Activated T-helper 17 cell treated with anti-CD3 and anti-CD28 coated beads, Interleukin-2, amount 50 U/mL, for 72 hours (primary cell): ENCODE measurements around the gene SRC. TPM values are rescaled to one million over a fixed set of nuclear protein-coding genes. Genes with fewer than 3 reads are reported as not detected.

ENCODE experiments used
- ATAC-seq: fragments of 150-1000 bp; cut with Tn5 transposase; replicated peaks from 2 replicates; pipeline ENCODE4 v1.10.0; 2021; ENCODE audit warnings: mild to moderate bottlenecking, moderate library complexity
- H3K27ac Mint-ChIP-seq: one replicate; pipeline ENCODE4 v1.8.0; 2022; ENCODE audit warnings: mixed read lengths
- H3K27me3 Mint-ChIP-seq: one replicate; pipeline ENCODE4 v1.8.0; 2022; ENCODE audit warnings: mixed read lengths
- H3K36me3 Mint-ChIP-seq: one replicate; pipeline ENCODE4 v1.8.0; 2022; ENCODE audit warnings: low read depth, mild to moderate bottlenecking, mixed read lengths
- H3K4me1 Mint-ChIP-seq: one replicate; pipeline ENCODE4 v1.8.0; 2022; ENCODE audit warnings: mixed read lengths
- H3K4me3 Mint-ChIP-seq: one replicate; pipeline ENCODE4 v1.8.0; 2022; ENCODE audit warnings: mild to moderate bottlenecking, mixed read lengths
- H3K9me3 Mint-ChIP-seq: one replicate; pipeline ENCODE4 v1.8.0; 2022; ENCODE audit warnings: mixed read lengths
- total RNA-seq, 2 donors: library from RNA; stranded (reverse); gene quantifications; one replicate each; pipeline ENCODE4 v1.2.3, GENCODE V29; 2022

SRC gene
- total RNA-seq, 2 donors from 2014 or later, result 5.1 to 6.4 TPM

- Mint-ChIP-seq H3K4me1 (no peaks in the 10 kb centered on the region), H3K4me3 (no peak overlapping the region), H3K36me3 (no peaks in the 10 kb centered on the region), H3K27ac (no peak overlapping the region), H3K9me3 (no peaks in the 10 kb centered on the region), H3K27me3 (peaks cover 6% of the 10 kb centered on the region)
- no peak for ATAC-seq
These were observed 95.1 kb downstream of the SRC start for GRCh38 chr20:37441023-37441422.

GRCh38 chr20:37442547-37442946 lies 96.6 kb downstream of the SRC start:
- Mint-ChIP-seq H3K36me3 (no peaks in the 10 kb centered on the region), H3K4me1 (no peaks in the 10 kb centered on the region), H3K27me3 (peaks cover 6% of the 10 kb centered on the region), H3K27ac (no peak overlapping the region), H3K9me3 (no peaks in the 10 kb centered on the region), H3K4me3 (no peak overlapping the region)
- no peak for ATAC-seq

GRCh38 chr20:37442986-37443385 lies 97.0 kb downstream of the SRC start:
- no peak for ATAC-seq
- no peak overlapping the region for H3K4me3 Mint-ChIP-seq
- H3K4me1 Mint-ChIP-seq, result no peaks in the 10 kb centered on the region
- H3K27me3 Mint-ChIP-seq, result peaks cover 6% of the 10 kb centered on the region
- H3K36me3 Mint-ChIP-seq, result no peaks in the 10 kb centered on the region
- H3K27ac Mint-ChIP-seq, result no peak overlapping the region
- no peaks in the 10 kb centered on the region for H3K9me3 Mint-ChIP-seq

- no peak overlapping the region for H3K27ac Mint-ChIP-seq
- H3K36me3 Mint-ChIP-seq, result no peaks in the 10 kb centered on the region
- H3K9me3 Mint-ChIP-seq, result no peaks in the 10 kb centered on the region
- H3K4me3 Mint-ChIP-seq, result no peak overlapping the region
- no peaks in the 10 kb centered on the region for H3K4me1 Mint-ChIP-seq
- no peak for ATAC-seq
- H3K27me3 Mint-ChIP-seq, result peaks cover 6% of the 10 kb centered on the region
These were observed 97.7 kb downstream of the SRC start for GRCh38 chr20:37443596-37443995.

GRCh38 chr20:37445041-37445440 lies 99.1 kb downstream of the SRC start:
- no peak for ATAC-seq
- no peaks in the 10 kb centered on the region for H3K36me3 Mint-ChIP-seq
- H3K9me3 Mint-ChIP-seq, result no peaks in the 10 kb centered on the region
- H3K27me3 Mint-ChIP-seq, result no peaks in the 10 kb centered on the region
- H3K27ac Mint-ChIP-seq, result no peak overlapping the region
- H3K4me3 Mint-ChIP-seq, result no peak overlapping the region
- H3K4me1 Mint-ChIP-seq, result no peaks in the 10 kb centered on the region

GRCh38 chr20:37446286-37447032 lies 100.5 kb downstream of the SRC start:
- Mint-ChIP-seq H3K27ac (no peak overlapping the region), H3K36me3 (no peaks in the 10 kb centered on the region), H3K4me1 (no peaks in the 10 kb centered on the region), H3K9me3 (no peaks in the 10 kb centered on the region), H3K4me3 (no peak overlapping the region), H3K27me3 (no peaks in the 10 kb centered on the region)
- ATAC-seq, result no peak

GRCh38 chr20:37447688-37448087 lies 101.7 kb downstream of the SRC start:
- H3K36me3 Mint-ChIP-seq, result no peaks in the 10 kb centered on the region
- H3K27me3 Mint-ChIP-seq, result no peaks in the 10 kb centered on the region
- ATAC-seq, result no peak
- H3K4me1 Mint-ChIP-seq, result no peaks in the 10 kb centered on the region
- H3K4me3 Mint-ChIP-seq, result no peak overlapping the region
- no peaks in the 10 kb centered on the region for H3K9me3 Mint-ChIP-seq
- H3K27ac Mint-ChIP-seq, result no peak overlapping the region

- Mint-ChIP-seq H3K27ac (no peak overlapping the region), H3K9me3 (no peaks in the 10 kb centered on the region), H3K4me3 (no peak overlapping the region), H3K27me3 (peaks cover 1% of the 10 kb centered on the region), H3K36me3 (no peaks in the 10 kb centered on the region), H3K4me1 (no peaks in the 10 kb centered on the region)
- no peak for ATAC-seq
These were observed 103.3 kb downstream of the SRC start for GRCh38 chr20:37449276-37449675.

GRCh38 chr20:37450344-37450743 lies 104.4 kb downstream of the SRC start:
- Mint-ChIP-seq H3K27ac (no peak overlapping the region), H3K4me3 (no peak overlapping the region), H3K9me3 (no peaks in the 10 kb centered on the region), H3K27me3 (peaks cover 3% of the 10 kb centered on the region), H3K4me1 (no peaks in the 10 kb centered on the region), H3K36me3 (no peaks in the 10 kb centered on the region)
- no peak for ATAC-seq

GRCh38 chr20:37451616-37452015 lies 105.7 kb downstream of the SRC start:
- Mint-ChIP-seq H3K27me3 (peaks cover 3% of the 10 kb centered on the region), H3K27ac (no peak overlapping the region), H3K4me1 (no peaks in the 10 kb centered on the region), H3K9me3 (peaks cover 4% of the 10 kb centered on the region), H3K4me3 (no peak overlapping the region), H3K36me3 (no peaks in the 10 kb centered on the region)
- no peak for ATAC-seq

- no peaks in the 10 kb centered on the region for H3K36me3 Mint-ChIP-seq
- H3K4me3 Mint-ChIP-seq, result no peak overlapping the region
- no peaks in the 10 kb centered on the region for H3K4me1 Mint-ChIP-seq
- no peak overlapping the region for H3K27ac Mint-ChIP-seq
- H3K27me3 Mint-ChIP-seq, result peaks cover 3% of the 10 kb centered on the region
- peaks cover 10% of the 10 kb centered on the region for H3K9me3 Mint-ChIP-seq
- no peak for ATAC-seq
These were observed 106.3 kb downstream of the SRC start for GRCh38 chr20:37452236-37452635.

GRCh38 chr20:37453288-37453687 lies 107.3 kb downstream of the SRC start:
- Mint-ChIP-seq H3K27me3 (peaks cover 3% of the 10 kb centered on the region), H3K36me3 (no peaks in the 10 kb centered on the region), H3K4me3 (no peak overlapping the region), H3K27ac (no peak overlapping the region), H3K4me1 (no peaks in the 10 kb centered on the region), H3K9me3 (peaks cover 17% of the 10 kb centered on the region)
- ATAC-seq, result no peak

- no peak overlapping the region for H3K4me3 Mint-ChIP-seq
- no peak overlapping the region for H3K27ac Mint-ChIP-seq
- H3K36me3 Mint-ChIP-seq, result no peaks in the 10 kb centered on the region
- no peak for ATAC-seq
- peaks cover 3% of the 10 kb centered on the region for H3K27me3 Mint-ChIP-seq
- H3K9me3 Mint-ChIP-seq, result peaks cover 21% of the 10 kb centered on the region
- no peaks in the 10 kb centered on the region for H3K4me1 Mint-ChIP-seq
These were observed 107.9 kb downstream of the SRC start for GRCh38 chr20:37453836-37454235.

GRCh38 chr20:37454636-37455385 lies 108.9 kb downstream of the SRC start:
- no peak for ATAC-seq
- Mint-ChIP-seq H3K4me3 (no peak overlapping the region), H3K4me1 (no peaks in the 10 kb centered on the region), H3K27ac (no peak overlapping the region), H3K27me3 (peaks cover 3% of the 10 kb centered on the region), H3K9me3 (peaks cover 24% of the 10 kb centered on the region), H3K36me3 (no peaks in the 10 kb centered on the region)
